Fibroblast of mammary gland (primary cell): ENCODE data around the gene THOC7.

Experiments used
- DNase-seq: peaks from one replicate; pipeline ENCODE4 v3.0.0-alpha.2; 2010; ENCODE audit warnings: low read depth
- H3K4me3 ChIP-seq: 2 replicates; pipeline ENCODE4 v1.5.1; 2011; ENCODE audit warnings: low read depth, mild to moderate bottlenecking, low read length, moderate library complexity; ENCODE audit not compliant: control insufficient read depth
- TF ChIP-seq, protein P1 (sequence below): conservative IDR thresholded peaks from 2 replicates; pipeline ENCODE4 v1.5.1; 2011; ENCODE audit warnings: low read depth, low read length, inconsistent platforms; ENCODE audit not compliant: control insufficient read depth, insufficient read depth

Gene THOC7

DNA sequence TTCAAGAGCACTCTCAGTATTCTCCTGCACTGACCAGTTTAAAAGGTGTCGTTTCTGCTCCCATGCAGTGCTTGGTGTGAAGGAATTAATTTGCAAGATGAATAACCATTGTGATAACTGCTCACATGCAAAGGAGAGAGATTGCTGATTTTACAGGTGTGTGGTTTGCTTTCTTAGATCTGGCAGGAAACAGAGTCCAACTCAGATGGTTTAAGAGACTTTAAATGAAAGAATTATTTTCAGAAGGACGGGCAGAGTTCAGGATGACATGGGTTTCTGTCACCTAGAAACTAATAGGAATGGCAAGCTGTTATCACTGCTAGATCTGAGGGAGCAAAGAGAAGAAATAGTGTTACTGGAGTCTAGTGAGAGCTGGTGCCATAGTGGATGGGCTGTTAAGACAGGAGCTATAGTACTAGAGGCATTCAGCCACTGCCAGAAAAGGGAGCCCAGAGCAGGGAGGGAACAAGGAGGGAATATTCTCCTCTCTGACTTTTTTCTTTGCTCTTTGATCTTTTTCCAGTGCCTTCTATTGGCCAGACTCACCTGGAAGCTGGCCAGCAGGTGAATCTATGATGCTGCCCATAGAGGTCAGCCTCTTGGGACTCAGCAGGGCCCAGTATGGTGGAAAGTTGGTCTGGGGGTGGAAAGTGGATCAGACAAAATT is 14.9 kb upstream of the THOC7 start:
- no peak overlapping the region for H3K4me3 ChIP-seq
- DNase-seq: no peak
- TF ChIP-seq, protein P1, sequence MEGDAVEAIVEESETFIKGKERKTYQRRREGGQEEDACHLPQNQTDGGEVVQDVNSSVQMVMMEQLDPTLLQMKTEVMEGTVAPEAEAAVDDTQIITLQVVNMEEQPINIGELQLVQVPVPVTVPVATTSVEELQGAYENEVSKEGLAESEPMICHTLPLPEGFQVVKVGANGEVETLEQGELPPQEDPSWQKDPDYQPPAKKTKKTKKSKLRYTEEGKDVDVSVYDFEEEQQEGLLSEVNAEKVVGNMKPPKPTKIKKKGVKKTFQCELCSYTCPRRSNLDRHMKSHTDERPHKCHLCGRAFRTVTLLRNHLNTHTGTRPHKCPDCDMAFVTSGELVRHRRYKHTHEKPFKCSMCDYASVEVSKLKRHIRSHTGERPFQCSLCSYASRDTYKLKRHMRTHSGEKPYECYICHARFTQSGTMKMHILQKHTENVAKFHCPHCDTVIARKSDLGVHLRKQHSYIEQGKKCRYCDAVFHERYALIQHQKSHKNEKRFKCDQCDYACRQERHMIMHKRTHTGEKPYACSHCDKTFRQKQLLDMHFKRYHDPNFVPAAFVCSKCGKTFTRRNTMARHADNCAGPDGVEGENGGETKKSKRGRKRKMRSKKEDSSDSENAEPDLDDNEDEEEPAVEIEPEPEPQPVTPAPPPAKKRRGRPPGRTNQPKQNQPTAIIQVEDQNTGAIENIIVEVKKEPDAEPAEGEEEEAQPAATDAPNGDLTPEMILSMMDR: no peak

DNA sequence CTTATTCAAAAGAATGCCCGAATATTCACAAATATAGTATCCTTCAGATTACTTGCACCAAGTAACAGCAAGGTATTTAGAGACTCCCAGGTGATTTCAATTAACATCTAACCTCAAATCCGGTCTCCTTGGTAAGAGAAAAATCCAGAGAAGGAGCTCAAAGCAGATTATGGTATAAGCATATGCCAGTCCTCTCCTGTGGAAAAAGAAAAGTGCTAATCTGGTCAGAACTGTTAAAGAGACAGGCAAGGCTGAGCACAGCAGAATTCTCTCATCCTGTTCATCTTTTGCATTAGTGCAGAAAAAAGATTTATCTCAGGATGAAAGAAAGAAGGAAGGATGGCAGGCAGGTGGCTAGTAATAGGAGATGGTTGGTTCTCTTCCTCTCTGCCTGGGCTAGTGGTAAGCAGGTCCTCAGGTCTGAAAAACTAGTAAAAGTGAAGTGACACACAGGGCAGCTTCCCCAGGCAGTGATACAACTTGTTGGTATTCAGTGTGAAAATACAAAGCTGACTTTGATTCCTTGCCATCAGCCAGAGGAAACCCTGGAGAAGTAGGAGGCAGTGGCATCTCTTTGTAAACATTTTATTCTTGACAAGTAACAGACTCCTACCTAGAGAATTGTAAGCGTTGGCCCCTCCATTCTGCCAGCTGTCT is 14.3 kb upstream of the THOC7 start:
- no peak overlapping the region for H3K4me3 ChIP-seq
- TF ChIP-seq, protein P1: no peak
- no peak for DNase-seq

DNA sequence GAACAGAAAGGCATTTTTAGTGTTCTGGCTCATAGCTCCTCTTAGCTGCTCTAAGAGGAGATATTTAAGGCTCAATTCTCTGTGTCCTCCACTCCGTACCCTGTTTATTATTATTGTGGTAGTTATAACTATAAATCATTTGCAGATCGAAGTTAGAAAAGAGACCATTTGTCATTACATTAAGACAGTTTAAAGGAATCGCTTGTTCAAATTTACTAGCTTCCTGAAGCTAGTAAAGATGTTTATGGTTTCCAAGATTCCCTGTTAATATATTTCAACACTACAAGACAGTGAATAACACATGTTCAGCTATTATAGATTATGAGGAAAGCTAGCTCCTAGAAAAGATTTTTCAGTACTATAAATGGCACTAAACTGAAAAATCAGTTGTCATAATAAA is 12.7 kb upstream of the THOC7 start:
- H3K4me3 ChIP-seq: no peak overlapping the region
- TF ChIP-seq, protein P1: no peak
- DNase-seq: no peak

DNA sequence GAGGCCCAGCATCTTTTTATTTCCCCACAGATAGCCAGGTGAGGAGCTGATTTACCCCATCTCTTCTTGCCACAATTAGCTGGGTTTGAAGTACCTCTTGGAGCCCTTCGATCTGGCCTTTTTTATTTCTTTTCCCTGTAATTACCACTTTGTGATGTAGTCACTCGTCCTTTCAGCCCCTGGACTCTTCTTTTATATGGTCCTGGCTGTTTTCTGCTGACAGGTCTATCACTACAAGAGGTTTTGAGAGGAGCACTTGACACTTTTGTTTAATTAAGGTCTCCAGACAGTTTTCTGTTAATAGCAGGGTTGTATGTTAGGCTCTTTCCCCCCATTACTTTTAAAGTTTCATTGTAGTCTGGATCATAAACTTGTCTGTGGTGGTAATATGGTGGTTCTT is 11.9 kb upstream of the THOC7 start:
- DNase-seq: no peak
- no peak overlapping the region for H3K4me3 ChIP-seq
- TF ChIP-seq, protein P1: no peak

DNA sequence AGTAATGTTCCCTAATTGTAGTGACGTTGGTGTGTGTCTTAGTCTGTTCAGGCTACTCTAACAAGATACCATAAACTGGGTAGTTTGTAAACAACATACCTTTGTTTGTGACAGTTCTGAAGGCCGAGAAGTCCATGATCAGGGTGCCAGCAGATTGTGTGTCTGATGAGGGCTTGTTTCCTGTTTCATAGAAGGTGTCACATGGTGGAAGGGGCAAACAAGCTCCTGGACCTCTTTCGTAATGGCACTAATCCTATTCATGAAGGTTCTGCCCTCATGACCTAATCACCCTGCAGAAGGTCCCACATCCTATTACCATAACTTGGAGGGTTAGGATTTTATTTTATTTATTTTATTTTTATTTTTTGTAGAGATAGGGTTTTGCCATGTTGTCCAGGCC is 11.2 kb upstream of the THOC7 start:
- H3K4me3 ChIP-seq: no peak overlapping the region
- TF ChIP-seq, protein P1: no peak
- no peak for DNase-seq

DNA sequence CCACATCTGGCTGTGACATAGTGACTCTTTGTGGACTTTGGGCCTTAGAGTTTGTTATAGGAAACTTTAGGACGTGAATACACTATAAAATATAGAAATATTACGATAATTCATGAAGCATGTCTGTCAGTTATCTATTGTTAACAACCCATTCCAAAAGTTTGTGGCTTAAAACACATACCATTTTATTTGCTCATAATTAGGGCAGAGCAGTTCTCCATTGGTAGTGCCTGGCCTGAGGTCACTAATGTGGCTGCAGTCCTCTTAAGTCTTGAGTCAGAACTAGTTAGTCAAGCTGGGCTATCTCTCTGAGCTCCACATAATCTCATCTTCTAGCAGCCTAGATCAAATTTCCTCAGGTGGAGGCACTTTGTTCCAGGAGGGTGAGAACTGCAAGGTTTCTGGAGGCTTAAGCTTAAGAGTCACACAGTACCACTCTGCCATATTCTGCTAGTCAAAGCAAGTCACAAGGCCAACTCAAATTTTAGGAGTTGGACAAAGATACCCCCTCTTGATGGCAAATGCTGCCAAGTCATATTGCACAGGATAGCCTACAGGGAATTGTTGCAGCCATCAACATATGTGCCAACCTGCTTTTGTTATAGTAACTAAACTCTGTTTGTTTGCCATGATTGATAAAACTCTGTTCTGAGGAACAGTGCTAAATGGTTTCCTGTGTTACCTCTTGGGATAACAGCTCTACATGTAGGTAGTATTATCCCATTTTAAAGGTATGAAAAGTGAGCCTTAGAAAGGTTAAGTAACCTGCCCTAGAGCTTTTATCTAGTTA is 8.7 kb upstream of the THOC7 start:
- no peak overlapping the region for H3K4me3 ChIP-seq
- peak; percentile 87 for DNase-seq
- TF ChIP-seq, protein P1: no peak
